Liver (tissue), 9 donors: ENCODE results near the gene PCDHAC1. TPM values are rescaled to one million over a fixed set of nuclear protein-coding genes. Genes with fewer than 3 reads are reported as not detected.

Source experiments
- DNase-seq: peaks from one replicate; pipeline ENCODE4 v3.0.0-alpha.2; 2017; ENCODE audit warnings: low spot score
- H3K27ac ChIP-seq, 2 donors: one replicate each; pipeline ENCODE4 v1.7.0; 2013; ENCODE audit warnings: inconsistent platforms in 2 of 2, low read length in 2 of 2, control low read depth in 1 of 2, low read depth in 1 of 2, mild to moderate bottlenecking in 1 of 2
- H3K27me3 ChIP-seq, 4 donors: one replicate each; pipeline versions ENCODE4 v1.6.1 to v1.7.0; 2013; ENCODE audit warnings: low read length in 3 of 4, inconsistent platforms in 1 of 4, mild to moderate bottlenecking in 1 of 4, moderate library complexity in 1 of 4; ENCODE audit not compliant: control insufficient read depth in 4 of 4, insufficient read depth in 4 of 4
- H3K36me3 ChIP-seq, 4 donors: one replicate each; pipeline versions ENCODE4 v1.6.1 to v1.7.0; 2013; ENCODE audit warnings: low read length in 3 of 4, mild to moderate bottlenecking in 3 of 4, low read depth in 1 of 4, moderate library complexity in 1 of 4; ENCODE audit not compliant: control insufficient read depth in 4 of 4, insufficient read depth in 3 of 4
- H3K4me1 ChIP-seq, 4 donors: one replicate each; pipeline versions ENCODE4 v1.6.1 to v1.7.0; 2013; ENCODE audit warnings: low read length in 3 of 4, mild to moderate bottlenecking in 3 of 4, moderate library complexity in 1 of 4; ENCODE audit not compliant: control insufficient read depth in 4 of 4, insufficient read depth in 4 of 4
- H3K4me3 ChIP-seq, 3 donors: one replicate each; pipeline versions ENCODE4 v1.6.1 to v1.7.0; 2013; ENCODE audit warnings: low read length in 3 of 3, control low read depth in 1 of 3, low read depth in 1 of 3, mild to moderate bottlenecking in 1 of 3
- H3K9ac ChIP-seq, 2 donors: one replicate each; pipeline ENCODE4 v1.7.0; 2013; ENCODE audit warnings: low read length in 2 of 2, mild to moderate bottlenecking in 2 of 2, moderate library complexity in 2 of 2, control low read depth in 1 of 2, low read depth in 1 of 2
- H3K9me3 ChIP-seq, 4 donors: one replicate each; pipeline versions ENCODE4 v1.6.1 to v1.7.0; 2013; ENCODE audit warnings: low read length in 3 of 4; ENCODE audit not compliant: control insufficient read depth in 4 of 4
- FOXA2 ChIP-seq: IDR thresholded peaks from 2 replicates; pipeline ENCODE4 v1.6.1; 2016; ENCODE audit warnings: antibody characterized with exemption
- HNF4A ChIP-seq, 2 donors: conservative IDR thresholded peaks; 2 replicates each; pipeline ENCODE4 v1.6.1; 2016; ENCODE audit warnings: antibody characterized with exemption in 2 of 2, mild to moderate bottlenecking in 2 of 2
- HNF4G ChIP-seq: IDR thresholded peaks from 2 replicates; pipeline ENCODE4 v1.6.1; 2016; ENCODE audit warnings: antibody characterized with exemption
- NR2F2 ChIP-seq: IDR thresholded peaks from 2 replicates; pipeline ENCODE4 v1.6.1; 2016; ENCODE audit warnings: antibody characterized with exemption
- RAD21 ChIP-seq, 2 donors: IDR thresholded peaks; 2 replicates each; pipeline ENCODE4 v1.6.1; 2016; ENCODE audit warnings: antibody characterized with exemption in 2 of 2, mild to moderate bottlenecking in 2 of 2
- RXRA ChIP-seq, 2 donors: IDR thresholded peaks; 2 replicates each; pipeline ENCODE4 v1.6.1; 2017 to 2018; ENCODE audit warnings: antibody characterized with exemption in 2 of 2, mild to moderate bottlenecking in 1 of 2
- WGBS: extraction: QIAGEN DNeasy Blood & Tissue Kit; methylation state at CpG from one replicate; pipeline ENCODE4 v1.1.7; 2013; 5-methylcytosine and 5-hydroxymethylcytosine counted together
- polyA plus RNA-seq, 2 donors: library from polyadenylated mRNA; stranded (reverse) in 1 of 2; unstranded in 1 of 2; fragments of 200-250 nt in 1 of 2; fragments of >200 nt in 1 of 2; fragmentation: Nextera tagmentation in 1 of 2; extraction: Ambion mirVana in 1 of 2; gene quantifications; one replicate each; pipeline versions ENCODE4 v1.2.1 to v1.2.3, GENCODE V29; 2013 to 2015
- total RNA-seq, 2 donors: library from RNA; depleted of rRNA; stranded (reverse); fragments of >200 nt; gene quantifications; one replicate each; pipeline ENCODE4 v1.2.3, GENCODE V29; 2014
- TF ChIP-seq, protein P1 (sequence below): IDR thresholded peaks from 2 replicates; pipeline ENCODE4 v1.6.1; 2016; ENCODE audit warnings: antibody characterized with exemption, mild to moderate bottlenecking
- TF ChIP-seq, protein P2 (sequence below): IDR thresholded peaks from 2 replicates; pipeline ENCODE4 v1.6.1; 2016; ENCODE audit warnings: antibody characterized with exemption
- TF ChIP-seq, protein P3 (sequence below): IDR thresholded peaks from 2 replicates; pipeline ENCODE4 v1.6.1; 2016; ENCODE audit warnings: antibody characterized with exemption
- donor health status: healthy.
- donor health status: healthy.
- donor health status: healthy.
- donor health status: healthy.
- donor health status: healthy.

Gene PCDHAC1
- total and polyA plus RNA-seq, 4 donors, result under 0.01 to 0.25 (median 0.13) TPM; not detected in 1

DNA sequence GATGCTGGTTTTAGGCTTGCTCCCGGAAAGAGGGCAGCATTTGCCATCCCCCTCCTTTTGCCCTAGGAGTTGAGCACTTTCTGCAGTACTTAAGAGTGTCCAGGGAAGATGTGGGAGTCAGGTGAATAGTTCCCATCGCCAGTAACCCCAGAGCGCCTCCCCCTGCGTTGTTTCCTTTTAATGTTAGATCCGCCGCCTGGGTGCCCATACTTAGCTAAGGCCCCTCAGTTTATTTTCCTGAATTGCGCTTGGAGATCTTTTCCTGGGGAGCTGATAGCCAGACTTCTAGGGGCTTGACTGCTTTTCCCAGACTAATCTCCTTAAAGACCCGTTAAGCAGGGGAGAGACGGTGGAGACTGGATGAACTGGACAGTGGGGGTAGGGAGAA is 39.8 kb downstream of the PCDHAC1 start:
- Histone ChIP-seq H3K9ac (no peak overlapping the region), H3K27ac (peak overlapping the region in 1 of 2 donors; percentile 31)
- 5% methylated on average over 9 of the region's 9 CpGs for WGBS

DNA sequence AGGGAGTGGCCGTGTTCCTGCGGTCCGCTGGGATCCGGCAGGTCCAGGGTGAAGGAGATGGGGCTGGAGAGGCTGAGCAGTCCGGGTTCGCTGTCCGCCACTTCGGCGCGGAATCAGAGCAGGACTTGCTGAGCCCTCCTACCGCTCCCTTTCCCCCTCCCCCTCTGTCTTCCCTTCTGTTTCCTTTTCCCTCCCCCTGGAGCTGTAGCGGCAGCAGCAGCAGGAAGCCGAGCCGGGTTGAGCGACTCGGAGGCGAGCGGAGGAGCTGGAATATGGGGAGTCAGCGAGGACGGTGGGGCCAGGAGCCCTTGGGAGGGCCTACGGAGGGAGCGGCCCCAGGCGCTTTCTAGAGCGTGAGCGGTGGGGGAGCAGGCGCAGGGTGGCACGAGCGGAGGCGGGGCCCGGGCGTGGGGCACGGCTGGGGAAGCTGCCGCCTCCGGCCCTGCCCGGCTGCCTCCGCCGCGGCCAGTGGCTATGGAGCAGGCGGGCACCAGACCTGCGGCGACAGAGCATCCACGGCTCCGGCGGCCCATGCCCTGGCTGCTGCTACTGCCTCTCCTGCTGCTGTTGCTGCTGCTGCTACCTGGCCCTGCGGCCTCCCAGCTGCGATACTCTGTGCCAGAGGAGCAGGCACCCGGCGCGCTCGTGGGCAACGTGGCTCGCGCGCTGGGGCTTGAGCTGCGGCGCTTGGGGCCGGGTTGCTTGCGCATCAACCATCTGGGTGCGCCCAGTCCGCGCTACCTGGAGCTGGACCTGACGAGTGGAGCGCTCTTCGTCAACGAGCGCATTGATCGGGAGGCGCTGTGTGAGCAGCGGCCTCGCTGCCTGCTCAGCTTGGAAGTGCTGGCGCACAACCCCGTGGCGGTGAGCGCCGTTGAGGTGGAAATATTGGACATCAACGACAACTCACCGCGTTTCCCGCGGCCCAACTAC is 40.5 kb downstream of the PCDHAC1 start, which contains the start of gene PCDHAC2:
PCDHAC2 (plus strand) TSS at position 184 of the 933 bp plus-strand sequence; CDS start at position 475, 291 bp downstream.
- peak within 1 kb of the TSS in 2 of 3 donors; percentile 52 to 60 for H3K4me3 ChIP-seq
- H3K9me3 ChIP-seq, result peaks cover 0 to 4% (median 0%) of the 10 kb centered on the region in 4 donors
- 3% methylated on average over 80 of the region's 80 CpGs for WGBS
- H3K9ac ChIP-seq, result no peak within 1 kb of the TSS
- H3K27ac ChIP-seq, result peak within 1 kb of the TSS; percentile 28 to 31
- DNase-seq, result no peak
- no peaks in the 10 kb centered on the region for H3K36me3 ChIP-seq
- no peak for TF ChIP-seq HNF4G
- TF ChIP-seq RAD21 (IDR thresholded peaks at IDR 0.05), result peak in 1 of 2 donors; percentile 20
- TF ChIP-seq, protein P1, sequence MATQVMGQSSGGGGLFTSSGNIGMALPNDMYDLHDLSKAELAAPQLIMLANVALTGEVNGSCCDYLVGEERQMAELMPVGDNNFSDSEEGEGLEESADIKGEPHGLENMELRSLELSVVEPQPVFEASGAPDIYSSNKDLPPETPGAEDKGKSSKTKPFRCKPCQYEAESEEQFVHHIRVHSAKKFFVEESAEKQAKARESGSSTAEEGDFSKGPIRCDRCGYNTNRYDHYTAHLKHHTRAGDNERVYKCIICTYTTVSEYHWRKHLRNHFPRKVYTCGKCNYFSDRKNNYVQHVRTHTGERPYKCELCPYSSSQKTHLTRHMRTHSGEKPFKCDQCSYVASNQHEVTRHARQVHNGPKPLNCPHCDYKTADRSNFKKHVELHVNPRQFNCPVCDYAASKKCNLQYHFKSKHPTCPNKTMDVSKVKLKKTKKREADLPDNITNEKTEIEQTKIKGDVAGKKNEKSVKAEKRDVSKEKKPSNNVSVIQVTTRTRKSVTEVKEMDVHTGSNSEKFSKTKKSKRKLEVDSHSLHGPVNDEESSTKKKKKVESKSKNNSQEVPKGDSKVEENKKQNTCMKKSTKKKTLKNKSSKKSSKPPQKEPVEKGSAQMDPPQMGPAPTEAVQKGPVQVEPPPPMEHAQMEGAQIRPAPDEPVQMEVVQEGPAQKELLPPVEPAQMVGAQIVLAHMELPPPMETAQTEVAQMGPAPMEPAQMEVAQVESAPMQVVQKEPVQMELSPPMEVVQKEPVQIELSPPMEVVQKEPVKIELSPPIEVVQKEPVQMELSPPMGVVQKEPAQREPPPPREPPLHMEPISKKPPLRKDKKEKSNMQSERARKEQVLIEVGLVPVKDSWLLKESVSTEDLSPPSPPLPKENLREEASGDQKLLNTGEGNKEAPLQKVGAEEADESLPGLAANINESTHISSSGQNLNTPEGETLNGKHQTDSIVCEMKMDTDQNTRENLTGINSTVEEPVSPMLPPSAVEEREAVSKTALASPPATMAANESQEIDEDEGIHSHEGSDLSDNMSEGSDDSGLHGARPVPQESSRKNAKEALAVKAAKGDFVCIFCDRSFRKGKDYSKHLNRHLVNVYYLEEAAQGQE, result no peak
- peaks cover 0 to 9% (median 5%) of the 10 kb centered on the region in 4 donors for H3K27me3 ChIP-seq
- peaks cover 0 to 20% (median 12%) of the 10 kb centered on the region in 4 donors for H3K4me1 ChIP-seq

More for the DNA sequence above, 39.8 kb downstream of the PCDHAC1 start:
- peaks cover 0 to 4% (median 0%) of the 10 kb centered on the region in 4 donors for H3K9me3 ChIP-seq
- TF ChIP-seq NR2F2 (no peak), HNF4A (conservative IDR thresholded peaks at IDR 0.05) (no peak), FOXA2 (no peak), RXRA (IDR thresholded peaks at IDR 0.05) (no peak)
- TF ChIP-seq, protein P2, sequence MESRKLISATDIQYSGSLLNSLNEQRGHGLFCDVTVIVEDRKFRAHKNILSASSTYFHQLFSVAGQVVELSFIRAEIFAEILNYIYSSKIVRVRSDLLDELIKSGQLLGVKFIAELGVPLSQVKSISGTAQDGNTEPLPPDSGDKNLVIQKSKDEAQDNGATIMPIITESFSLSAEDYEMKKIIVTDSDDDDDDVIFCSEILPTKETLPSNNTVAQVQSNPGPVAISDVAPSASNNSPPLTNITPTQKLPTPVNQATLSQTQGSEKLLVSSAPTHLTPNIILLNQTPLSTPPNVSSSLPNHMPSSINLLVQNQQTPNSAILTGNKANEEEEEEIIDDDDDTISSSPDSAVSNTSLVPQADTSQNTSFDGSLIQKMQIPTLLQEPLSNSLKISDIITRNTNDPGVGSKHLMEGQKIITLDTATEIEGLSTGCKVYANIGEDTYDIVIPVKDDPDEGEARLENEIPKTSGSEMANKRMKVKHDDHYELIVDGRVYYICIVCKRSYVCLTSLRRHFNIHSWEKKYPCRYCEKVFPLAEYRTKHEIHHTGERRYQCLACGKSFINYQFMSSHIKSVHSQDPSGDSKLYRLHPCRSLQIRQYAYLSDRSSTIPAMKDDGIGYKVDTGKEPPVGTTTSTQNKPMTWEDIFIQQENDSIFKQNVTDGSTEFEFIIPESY, result no peak
- TF ChIP-seq, protein P3, sequence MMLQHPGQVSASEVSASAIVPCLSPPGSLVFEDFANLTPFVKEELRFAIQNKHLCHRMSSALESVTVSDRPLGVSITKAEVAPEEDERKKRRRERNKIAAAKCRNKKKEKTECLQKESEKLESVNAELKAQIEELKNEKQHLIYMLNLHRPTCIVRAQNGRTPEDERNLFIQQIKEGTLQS, result no peak
- H3K27me3 ChIP-seq, result peaks cover 0 to 9% (median 5%) of the 10 kb centered on the region in 4 donors
- peak overlapping the region in 2 of 3 donors; percentile 52 to 60 for H3K4me3 ChIP-seq
- DNase-seq, result no peak
- peaks cover 0 to 20% (median 12%) of the 10 kb centered on the region in 4 donors for H3K4me1 ChIP-seq
- no peaks in the 10 kb centered on the region for H3K36me3 ChIP-seq
